Activated naive CD4-positive, alpha-beta T cell treated with anti-CD3 and anti-CD28 coated beads, Interleukin-2, amount 50 U/mL, for 24 hours (primary cell): Measurements from ENCODE around the gene TBC1D23.
"Not testable (repeated sequence)": the region's sequence is repeated elsewhere in the genome, so short reads cannot be mapped to it uniquely, and the experiment has no call there.

Experiments
- H3K27ac Mint-ChIP-seq: one replicate; pipeline ENCODE4 v1.8.0; 2021; ENCODE audit warnings: mild to moderate bottlenecking, mixed read lengths
- H3K27me3 Mint-ChIP-seq: one replicate; pipeline ENCODE4 v1.8.0; 2021; ENCODE audit warnings: mixed read lengths
- H3K36me3 Mint-ChIP-seq: one replicate; pipeline ENCODE4 v1.8.0; 2021; ENCODE audit warnings: mixed read lengths
- H3K4me1 Mint-ChIP-seq: one replicate; pipeline ENCODE4 v1.8.0; 2021; ENCODE audit warnings: mixed read lengths
- H3K4me3 Mint-ChIP-seq: one replicate; pipeline ENCODE4 v1.8.0; 2021; ENCODE audit warnings: mild to moderate bottlenecking, mixed read lengths
- H3K9me3 Mint-ChIP-seq: one replicate; pipeline ENCODE4 v1.8.0; 2021; ENCODE audit warnings: mixed read lengths

The TBC1D23 gene

DNA sequence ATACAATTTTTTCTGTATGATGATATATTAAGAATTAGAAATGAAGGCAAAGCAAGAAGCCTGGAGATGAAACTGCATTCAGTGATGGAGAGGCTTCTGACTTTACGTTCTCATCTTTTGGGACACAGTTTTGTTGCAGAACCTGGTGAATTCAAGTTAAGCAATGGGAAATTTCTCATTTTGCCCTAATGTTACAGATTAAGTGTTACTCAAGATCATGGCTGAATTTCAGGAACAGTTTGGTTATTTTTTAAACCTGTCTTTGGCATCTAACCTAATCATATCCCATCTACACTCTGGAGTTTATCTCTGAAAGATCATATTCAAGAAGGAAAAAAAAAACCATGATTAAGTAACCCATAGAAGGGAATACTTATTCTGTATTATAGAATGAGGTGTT lies 79.7 kb downstream of the TBC1D23 start:
- Mint-ChIP-seq H3K27me3 (no peaks in the 10 kb centered on the region), H3K36me3 (peaks cover 18% of the 10 kb centered on the region), H3K9me3 (no peaks in the 10 kb centered on the region), H3K4me3 (no peak overlapping the region), H3K4me1 (peaks cover 44% of the 10 kb centered on the region), H3K27ac (no peak overlapping the region)

- Mint-ChIP-seq H3K36me3 (peaks cover 36% of the 10 kb centered on the region), H3K9me3 (no peaks in the 10 kb centered on the region), H3K27ac (no peak overlapping the region), H3K4me3 (no peak overlapping the region), H3K27me3 (no peaks in the 10 kb centered on the region), H3K4me1 (peaks cover 15% of the 10 kb centered on the region)
Observed at GRCh38 chr3:100348727-100349126, 87.9 kb downstream of the TBC1D23 start.

DNA sequence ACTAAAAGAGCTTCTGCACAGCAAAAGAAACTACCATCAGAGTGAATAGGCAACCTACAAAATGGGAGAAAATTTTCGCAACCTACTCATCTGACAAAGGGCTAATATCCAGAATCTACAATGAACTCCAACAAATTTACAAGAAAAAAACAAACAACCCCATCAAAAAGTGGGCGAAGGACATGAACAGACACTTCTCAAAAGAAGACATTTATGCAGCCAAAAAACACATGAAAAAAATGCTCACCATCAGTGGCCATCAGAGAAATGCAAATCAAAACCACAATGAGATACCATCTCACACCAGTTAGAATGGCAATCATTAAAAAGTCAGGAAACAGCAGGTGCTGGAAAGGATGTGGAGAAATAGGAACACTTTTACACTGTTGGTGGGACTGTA lies 91.0 kb downstream of the TBC1D23 start:
- peaks cover 30% of the 10 kb centered on the region for H3K36me3 Mint-ChIP-seq
- H3K27me3 Mint-ChIP-seq, H3K4me1 Mint-ChIP-seq, H3K9me3 Mint-ChIP-seq, H3K27ac Mint-ChIP-seq, H3K4me3 Mint-ChIP-seq: not testable (repeated sequence)

DNA sequence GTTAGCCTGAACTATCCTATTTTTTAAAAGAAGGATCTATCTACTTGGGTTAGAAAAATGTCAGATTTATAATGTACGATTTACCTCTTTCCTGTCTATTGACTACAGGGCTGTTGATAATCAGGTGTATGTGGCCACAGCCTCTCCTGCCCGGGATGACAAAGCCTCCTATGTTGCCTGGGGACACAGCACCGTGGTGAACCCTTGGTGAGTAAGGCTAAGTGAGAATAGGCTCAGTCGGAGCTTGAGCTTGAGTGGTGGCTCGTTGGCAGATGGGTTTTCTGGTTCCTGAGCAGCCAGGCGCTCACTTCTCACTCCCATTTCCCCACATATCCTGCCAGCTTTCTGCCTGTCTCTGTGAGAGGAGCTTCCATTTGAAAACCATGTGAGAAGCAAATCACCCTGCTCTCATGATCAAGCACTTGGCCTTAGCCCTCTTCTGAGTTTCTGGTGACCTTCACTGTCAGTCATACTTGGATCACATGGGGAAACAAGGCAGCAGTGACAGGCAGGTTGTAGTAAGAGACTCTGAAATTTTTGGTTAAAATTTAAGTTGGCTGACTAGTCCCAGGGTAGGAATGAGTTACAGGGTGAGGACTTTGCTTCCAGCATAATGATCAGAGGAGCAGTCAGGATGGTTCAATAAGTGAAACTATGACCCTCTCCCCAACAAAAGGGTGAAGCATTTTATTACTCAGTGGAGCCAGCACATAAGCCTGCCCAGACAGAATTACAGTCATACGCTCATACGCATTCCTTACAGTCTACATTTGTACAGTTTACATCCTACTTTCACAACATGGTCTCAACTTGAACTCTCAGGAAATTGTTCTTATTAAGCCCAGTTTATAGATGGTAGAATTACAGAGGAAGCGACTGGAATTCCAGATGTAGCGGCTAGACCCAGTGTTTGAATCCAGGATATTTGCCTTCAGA lies 91.8 kb downstream of the TBC1D23 start:
- Mint-ChIP-seq H3K4me3 (no peak overlapping the region), H3K9me3 (no peaks in the 10 kb centered on the region), H3K27me3 (no peaks in the 10 kb centered on the region), H3K36me3 (peaks cover 29% of the 10 kb centered on the region), H3K27ac (no peak overlapping the region), H3K4me1 (no peaks in the 10 kb centered on the region)

- no peaks in the 10 kb centered on the region for H3K4me1 Mint-ChIP-seq
- H3K4me3 Mint-ChIP-seq, result no peak overlapping the region
- H3K27ac Mint-ChIP-seq, result no peak overlapping the region
- peaks cover 25% of the 10 kb centered on the region for H3K36me3 Mint-ChIP-seq
- H3K27me3 Mint-ChIP-seq, result no peaks in the 10 kb centered on the region
- H3K9me3 Mint-ChIP-seq, result no peaks in the 10 kb centered on the region
Observed at GRCh38 chr3:100354850-100355249, 94.1 kb downstream of the TBC1D23 start.

GRCh38 chr3:100358413-100358812 lies 97.6 kb downstream of the TBC1D23 start:
- H3K27ac Mint-ChIP-seq, result no peak overlapping the region
- no peak overlapping the region for H3K4me3 Mint-ChIP-seq
- peaks cover 5% of the 10 kb centered on the region for H3K9me3 Mint-ChIP-seq
- no peaks in the 10 kb centered on the region for H3K27me3 Mint-ChIP-seq
- peaks cover 16% of the 10 kb centered on the region for H3K36me3 Mint-ChIP-seq
- no peaks in the 10 kb centered on the region for H3K4me1 Mint-ChIP-seq

DNA sequence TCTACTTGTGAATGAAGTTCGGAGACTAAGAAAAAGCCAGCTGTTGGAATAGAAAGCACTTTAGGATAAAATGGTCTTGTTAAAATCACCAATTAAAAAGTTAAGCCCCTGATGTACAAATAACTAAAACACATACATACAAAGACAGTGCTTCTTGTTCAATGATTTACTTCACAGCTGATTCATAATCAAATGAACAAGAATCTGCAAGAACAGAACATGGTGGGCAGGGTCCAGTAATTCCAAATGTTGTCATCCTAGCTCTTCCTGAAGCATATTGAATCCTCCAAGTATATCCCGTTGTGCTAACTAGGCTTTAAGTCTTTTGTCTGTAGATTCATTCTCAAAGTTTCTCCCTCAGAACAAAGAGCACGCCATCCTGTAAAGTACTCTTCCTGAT lies 98.2 kb downstream of the TBC1D23 start:
- Mint-ChIP-seq H3K36me3 (peaks cover 19% of the 10 kb centered on the region), H3K27me3 (no peaks in the 10 kb centered on the region)

DNA sequence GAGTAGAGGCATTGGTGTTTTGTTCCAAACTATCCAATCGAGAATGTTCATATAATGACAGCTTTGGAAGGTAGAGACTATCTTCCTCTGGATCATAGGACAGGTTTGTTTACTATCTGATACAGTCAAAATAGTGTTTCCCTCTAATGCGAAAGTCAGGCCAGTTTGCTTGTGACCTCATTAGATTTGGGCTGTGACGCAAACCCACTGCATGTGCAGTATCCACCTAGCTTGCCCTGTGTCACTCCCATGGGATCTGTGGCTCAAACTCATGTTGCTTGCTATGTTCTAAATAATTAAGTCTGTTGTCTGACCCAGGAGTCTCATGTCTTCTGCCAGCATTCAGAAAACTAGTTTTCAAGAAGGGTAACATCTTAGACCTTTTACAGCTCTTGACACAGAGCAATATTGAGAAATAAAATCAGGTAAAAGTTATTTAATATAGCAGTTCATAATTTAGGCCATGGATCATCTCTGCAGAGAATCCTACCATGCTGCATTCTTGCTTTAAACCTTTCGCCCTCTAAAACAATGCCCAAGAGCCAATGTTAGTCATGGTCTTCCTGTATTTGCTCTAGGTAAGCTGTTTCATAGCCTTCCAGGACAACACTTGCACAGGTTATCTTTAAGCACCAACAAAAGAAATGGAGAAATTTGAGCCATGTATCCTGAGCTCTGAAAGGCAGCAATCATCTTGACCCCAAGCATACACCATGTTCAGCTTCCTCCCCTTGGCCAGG lies 100.1 kb downstream of the TBC1D23 start:
- H3K4me3 Mint-ChIP-seq, result no peak overlapping the region
- no peaks in the 10 kb centered on the region for H3K4me1 Mint-ChIP-seq
- peaks cover 27% of the 10 kb centered on the region for H3K36me3 Mint-ChIP-seq
- peaks cover 5% of the 10 kb centered on the region for H3K9me3 Mint-ChIP-seq
- H3K27ac Mint-ChIP-seq, result no peak overlapping the region
- no peaks in the 10 kb centered on the region for H3K27me3 Mint-ChIP-seq

More for the DNA sequence above, 98.2 kb downstream of the TBC1D23 start:
- Mint-ChIP-seq H3K9me3 (peaks cover 5% of the 10 kb centered on the region), H3K27ac (no peak overlapping the region), H3K4me1 (no peaks in the 10 kb centered on the region), H3K4me3 (no peak overlapping the region)

- no peaks in the 10 kb centered on the region for H3K4me1 Mint-ChIP-seq
- peaks cover 5% of the 10 kb centered on the region for H3K9me3 Mint-ChIP-seq
- no peaks in the 10 kb centered on the region for H3K27me3 Mint-ChIP-seq
- no peak overlapping the region for H3K4me3 Mint-ChIP-seq
- peaks cover 29% of the 10 kb centered on the region for H3K36me3 Mint-ChIP-seq
- no peak overlapping the region for H3K27ac Mint-ChIP-seq
Observed at GRCh38 chr3:100361897-100362296, 101.1 kb downstream of the TBC1D23 start.

- no peak overlapping the region for H3K27ac Mint-ChIP-seq
- no peak overlapping the region for H3K4me3 Mint-ChIP-seq
- H3K36me3 Mint-ChIP-seq, result peaks cover 24% of the 10 kb centered on the region
- H3K27me3 Mint-ChIP-seq, result no peaks in the 10 kb centered on the region
- H3K9me3 Mint-ChIP-seq, result peaks cover 5% of the 10 kb centered on the region
- H3K4me1 Mint-ChIP-seq, result no peaks in the 10 kb centered on the region
Observed at GRCh38 chr3:100364421-100364820, 103.6 kb downstream of the TBC1D23 start.

- no peaks in the 10 kb centered on the region for H3K27me3 Mint-ChIP-seq
- H3K36me3 Mint-ChIP-seq, result peaks cover 23% of the 10 kb centered on the region
Observed at GRCh38 chr3:100366424-100366823, 105.6 kb downstream of the TBC1D23 start.

DNA sequence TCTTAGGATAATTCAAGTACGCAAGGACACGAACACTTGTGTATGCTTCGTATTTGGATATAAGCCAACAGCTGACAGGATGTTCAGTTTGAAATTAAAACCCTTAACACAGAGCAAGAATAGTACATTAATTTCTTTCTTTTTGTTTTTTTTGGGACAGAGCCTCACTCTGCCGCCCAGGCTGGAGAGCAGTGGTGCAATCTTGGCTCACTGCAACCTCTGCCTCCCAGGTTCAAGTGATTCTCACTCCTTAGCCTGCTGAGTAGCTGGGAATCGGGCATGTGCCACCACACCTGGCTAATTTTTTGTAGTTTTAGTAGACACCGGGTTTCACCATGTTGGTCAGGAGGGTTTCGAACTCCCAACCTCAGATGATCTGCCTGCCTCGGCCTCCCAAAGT lies 107.6 kb downstream of the TBC1D23 start:
- H3K4me1 Mint-ChIP-seq, result no peaks in the 10 kb centered on the region
- no peak overlapping the region for H3K4me3 Mint-ChIP-seq
- no peak overlapping the region for H3K27ac Mint-ChIP-seq
- H3K27me3 Mint-ChIP-seq, result no peaks in the 10 kb centered on the region
- H3K36me3 Mint-ChIP-seq, result peaks cover 20% of the 10 kb centered on the region
- no peaks in the 10 kb centered on the region for H3K9me3 Mint-ChIP-seq

More at GRCh38 chr3:100366424-100366823, 105.6 kb downstream of the TBC1D23 start:
- peaks cover 5% of the 10 kb centered on the region for H3K9me3 Mint-ChIP-seq
- no peak overlapping the region for H3K4me3 Mint-ChIP-seq
- no peaks in the 10 kb centered on the region for H3K4me1 Mint-ChIP-seq
- no peak overlapping the region for H3K27ac Mint-ChIP-seq

- no peak overlapping the region for H3K4me3 Mint-ChIP-seq
- H3K27ac Mint-ChIP-seq, result no peak overlapping the region
- H3K4me1 Mint-ChIP-seq, result no peaks in the 10 kb centered on the region
- H3K9me3 Mint-ChIP-seq, result no peaks in the 10 kb centered on the region
- peaks cover 9% of the 10 kb centered on the region for H3K36me3 Mint-ChIP-seq
- H3K27me3 Mint-ChIP-seq, result no peaks in the 10 kb centered on the region
Observed at GRCh38 chr3:100370756-100371155, 110.0 kb downstream of the TBC1D23 start.

DNA sequence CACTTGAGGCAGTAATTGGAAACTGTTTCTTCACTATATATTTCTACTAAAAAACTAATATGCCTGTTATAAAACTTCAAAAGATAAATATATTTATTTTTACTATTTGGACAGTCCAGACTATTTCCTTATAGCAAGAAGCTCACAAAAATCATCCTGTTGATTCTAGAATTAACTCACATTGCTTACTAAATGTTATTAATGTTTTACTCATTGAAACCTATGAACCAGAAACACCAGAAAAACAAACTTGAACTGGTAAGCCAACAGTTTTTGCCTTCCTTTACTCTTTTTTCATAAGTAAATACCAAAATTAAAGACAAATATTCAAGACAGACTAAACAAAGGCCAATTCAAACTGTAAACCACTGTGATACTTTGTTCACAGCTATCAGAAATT lies 113.7 kb downstream of the TBC1D23 start:
- H3K9me3 Mint-ChIP-seq, result no peaks in the 10 kb centered on the region
- H3K36me3 Mint-ChIP-seq, result peaks cover 8% of the 10 kb centered on the region
- H3K4me1 Mint-ChIP-seq, result no peaks in the 10 kb centered on the region
- H3K4me3 Mint-ChIP-seq, result no peak overlapping the region
- no peaks in the 10 kb centered on the region for H3K27me3 Mint-ChIP-seq
- H3K27ac Mint-ChIP-seq, result no peak overlapping the region
